MV-4-11 (cell line): ENCODE measurements around the gene CBL.
"Not testable (repeated sequence)": the region's sequence is repeated elsewhere in the genome, so short reads cannot be mapped to it uniquely, and the experiment has no call there.

Experiments
- DNase-seq: peaks from one replicate; lab custom pipeline; 2025; lab: John Stamatoyannopoulos, UW

The CBL gene

DNA sequence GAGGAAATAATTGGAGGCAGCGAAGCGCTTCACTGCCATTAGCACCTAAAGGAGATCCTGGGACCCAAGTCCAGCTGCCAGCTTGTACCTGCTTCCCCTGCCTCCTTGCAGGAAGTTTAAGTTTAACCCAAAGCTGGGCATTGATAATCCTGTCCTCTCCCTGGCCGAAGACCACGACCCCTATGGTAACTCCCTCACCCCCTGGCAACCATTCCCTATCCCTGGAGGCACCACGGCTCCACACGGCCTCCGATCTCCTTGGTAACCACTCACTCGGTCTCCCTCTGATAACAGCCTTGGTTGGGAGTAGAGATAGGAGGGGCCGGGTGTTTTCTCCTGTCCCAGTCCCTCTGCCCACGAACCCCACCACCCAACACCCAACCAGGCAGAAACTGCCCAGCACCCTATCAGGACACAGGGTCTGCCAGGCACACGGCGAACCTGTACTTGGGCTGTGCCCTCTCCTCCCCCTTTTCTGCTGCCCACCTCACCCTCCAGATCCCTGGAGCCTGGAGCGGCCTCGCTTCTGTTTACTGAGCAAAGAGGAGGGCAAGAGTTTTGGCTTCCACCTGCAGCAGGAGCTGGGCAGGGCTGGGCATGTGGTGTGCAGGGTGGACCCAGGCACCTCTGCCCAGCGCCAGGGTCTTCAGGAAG, 20.0 kb upstream of the CBL start:
- DNase-seq, result no peak

DNA sequence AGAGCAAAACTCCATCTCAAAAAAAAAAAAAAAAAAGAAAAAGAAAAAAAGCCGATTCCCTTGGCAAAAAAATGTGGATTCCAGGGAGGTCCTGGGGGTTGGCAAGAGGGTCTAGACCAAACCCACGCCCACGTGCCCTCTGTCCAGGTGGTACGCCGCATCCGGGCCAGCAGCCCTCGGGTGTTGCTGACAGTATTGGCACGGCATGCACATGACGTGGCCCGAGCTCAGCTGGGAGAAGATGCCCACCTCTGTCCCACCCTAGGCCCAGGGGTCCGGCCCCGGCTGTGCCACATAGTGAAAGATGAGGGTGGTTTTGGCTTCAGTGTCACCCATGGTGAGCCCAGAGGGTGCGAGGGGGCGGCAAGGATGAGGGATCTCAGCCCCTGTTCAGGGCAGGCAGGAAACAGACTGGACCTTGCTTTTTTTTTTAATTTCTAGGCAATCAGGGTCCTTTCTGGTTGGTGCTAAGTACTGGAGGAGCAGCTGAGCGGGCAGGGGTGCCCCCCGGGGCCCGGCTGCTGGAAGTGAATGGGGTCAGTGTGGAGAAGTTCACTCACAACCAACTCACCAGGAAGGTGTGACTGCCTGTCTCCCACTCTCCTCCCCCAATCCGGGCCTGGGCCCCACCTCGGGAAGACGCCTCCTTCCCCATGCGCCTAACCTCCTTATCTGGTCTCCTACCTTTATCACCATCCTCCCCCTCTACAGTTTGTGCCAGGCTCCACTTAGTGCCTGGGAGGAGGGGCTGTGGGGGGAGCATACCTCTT, 18.8 kb upstream of the CBL start:
- no peak for DNase-seq

DNA sequence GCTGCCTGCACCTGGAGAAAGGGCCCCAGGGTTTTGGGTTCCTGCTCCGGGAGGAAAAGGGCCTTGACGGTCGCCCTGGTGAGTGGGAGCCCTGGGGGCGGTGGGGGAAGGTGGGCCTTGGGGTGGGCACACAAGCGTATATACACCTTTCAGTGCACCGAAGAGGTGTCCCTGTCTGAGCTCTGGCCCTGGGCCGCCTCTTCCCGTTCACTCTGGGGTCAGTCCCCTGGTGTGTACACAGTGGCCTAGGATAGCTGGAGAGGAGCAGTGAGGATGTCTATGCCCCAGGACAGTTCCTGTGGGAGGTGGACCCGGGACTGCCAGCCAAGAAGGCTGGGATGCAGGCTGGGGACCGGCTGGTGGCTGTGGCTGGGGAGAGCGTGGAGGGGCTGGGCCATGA, 18.1 kb upstream of the CBL start:
- DNase-seq, result no peak

DNA sequence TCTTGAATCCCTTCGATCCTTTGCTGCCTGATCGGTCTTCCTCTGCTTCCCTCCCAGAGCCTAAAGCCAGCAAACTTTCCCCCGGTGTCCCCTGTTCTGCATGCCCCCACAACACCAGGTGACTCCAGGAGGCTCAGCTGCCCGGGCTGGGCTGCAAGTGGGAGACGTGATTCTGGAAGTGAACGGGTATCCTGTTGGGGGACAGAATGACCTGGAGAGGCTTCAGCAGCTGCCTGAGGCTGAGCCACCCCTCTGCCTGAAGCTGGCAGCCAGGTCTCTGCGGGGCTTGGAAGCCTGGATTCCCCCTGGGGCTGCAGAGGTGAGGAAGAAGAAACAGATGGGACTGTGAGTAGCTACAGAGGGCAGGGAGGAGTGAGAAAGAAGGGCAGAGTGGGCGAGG, 17.3 kb upstream of the CBL start:
- DNase-seq, result no peak

DNA sequence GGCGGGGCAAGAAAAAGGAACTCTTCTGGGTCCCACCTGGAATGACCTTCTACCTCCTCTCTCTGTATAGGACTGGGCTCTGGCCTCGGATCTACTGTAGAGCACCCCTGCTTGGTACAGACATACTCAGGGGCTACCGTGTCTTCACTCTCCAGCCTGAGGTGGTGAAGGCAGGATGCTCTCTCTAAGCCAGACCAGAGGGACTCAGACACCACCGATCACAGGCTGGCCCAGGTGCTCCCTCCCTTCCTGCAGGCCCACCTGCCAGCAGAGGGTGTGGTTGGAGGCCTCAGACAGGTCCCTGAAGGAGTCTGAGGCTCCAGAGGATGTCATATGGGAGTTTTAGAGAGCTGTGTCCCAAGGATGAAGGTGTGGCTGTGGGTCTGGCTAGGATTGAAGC, 16.7 kb upstream of the CBL start:
- no peak for DNase-seq

DNA sequence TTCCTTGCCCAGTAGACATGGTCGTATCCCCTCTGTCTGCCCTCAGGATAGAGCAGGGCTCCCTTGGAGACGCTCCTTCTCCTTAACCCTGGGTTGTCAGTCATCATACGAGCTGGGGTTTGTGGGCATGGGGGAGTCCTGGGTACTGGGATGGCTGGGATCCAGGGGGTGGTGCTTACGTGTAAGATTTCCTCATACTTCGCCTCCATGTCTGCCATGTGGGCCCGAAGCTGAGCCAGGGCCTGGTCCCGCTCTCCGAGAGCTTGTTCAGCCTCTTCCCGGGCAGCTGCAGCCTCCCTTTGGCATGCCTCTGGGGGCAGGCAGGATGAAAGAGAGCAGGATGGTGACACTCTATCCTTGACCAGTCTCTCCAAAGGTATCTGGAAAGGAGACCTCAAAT, 15.6 kb upstream of the CBL start:
- no peak for DNase-seq

DNA sequence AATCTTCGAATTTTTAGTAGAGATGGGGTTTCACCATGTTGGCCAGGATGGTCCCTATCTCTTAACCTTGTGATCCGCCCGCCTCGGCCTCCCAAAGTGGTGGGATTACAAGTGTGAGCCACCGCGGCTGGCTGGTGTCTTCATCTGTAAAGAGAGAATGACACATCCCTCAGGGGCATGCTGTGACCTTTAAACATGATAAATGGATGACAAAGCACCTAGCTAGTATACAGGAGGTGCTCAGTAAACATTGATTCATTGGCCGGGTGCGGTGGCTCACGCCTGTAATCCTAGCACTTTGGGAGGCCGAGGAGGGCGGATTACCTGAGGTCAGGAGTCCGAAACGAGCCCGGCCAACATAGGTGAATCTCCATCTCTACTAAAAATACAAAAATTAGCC, 14.9 kb upstream of the CBL start:
- DNase-seq, result not testable (repeated sequence)

DNA sequence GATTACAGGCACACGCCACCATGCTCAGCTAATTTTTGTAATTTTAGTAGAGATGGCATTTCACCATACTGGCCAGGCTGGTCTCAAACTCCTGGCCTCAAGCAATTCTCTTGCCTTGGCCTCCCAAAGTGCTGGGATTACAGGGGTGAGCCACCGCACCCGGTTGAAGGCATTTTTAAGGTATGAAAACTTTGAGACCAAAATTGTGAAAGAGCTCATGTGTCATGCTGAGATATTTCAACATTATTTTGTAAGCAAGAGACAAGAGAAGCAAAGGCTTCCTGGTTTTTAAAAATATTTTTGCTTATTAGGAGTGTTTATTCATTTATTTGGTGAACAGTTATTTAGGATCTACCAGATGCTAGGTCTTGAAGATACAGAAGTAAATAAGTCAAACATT, 14.0 kb upstream of the CBL start:
- peak; percentile 51 for DNase-seq

DNA sequence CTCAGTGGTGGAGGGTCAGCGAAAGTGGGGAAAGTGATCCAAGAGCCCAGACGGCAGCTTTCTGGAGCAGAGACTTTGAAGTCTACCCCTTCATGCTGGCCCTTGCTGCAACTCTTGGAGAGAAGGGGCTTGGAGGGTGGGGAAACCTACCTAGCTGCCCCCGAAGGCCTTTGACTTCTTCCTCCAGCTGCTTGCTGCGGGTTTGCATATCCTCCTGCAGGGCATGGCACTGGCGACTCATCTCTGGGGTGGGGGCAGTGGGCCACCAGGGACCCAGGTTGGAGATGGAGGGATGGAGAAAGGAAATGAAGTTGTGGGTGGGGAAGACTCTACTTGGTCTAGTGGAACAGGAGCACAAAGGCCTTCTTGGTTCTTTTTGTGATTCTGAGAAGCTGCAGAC, 13.1 kb upstream of the CBL start:
- DNase-seq, result no peak

DNA sequence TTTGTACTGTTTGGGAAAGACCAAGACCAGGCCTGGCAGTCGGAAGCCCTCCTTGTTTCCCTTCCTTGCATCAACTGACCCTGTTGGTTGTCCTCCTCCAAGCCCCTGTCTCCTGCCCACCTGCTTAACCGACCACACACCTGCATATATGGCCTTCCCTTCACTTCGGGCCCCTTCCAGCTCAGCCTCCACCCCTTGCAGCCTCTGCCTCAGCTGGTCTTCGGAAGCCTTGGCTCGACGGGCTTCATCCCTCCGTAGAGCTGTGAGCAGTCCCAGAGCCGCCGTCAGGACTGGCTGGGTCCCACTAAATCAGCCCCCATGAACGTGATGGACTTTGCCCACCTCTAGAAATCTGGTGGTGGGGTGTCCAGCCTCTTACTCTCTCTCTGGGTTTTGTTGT, 12.5 kb upstream of the CBL start:
- no peak for DNase-seq

DNA sequence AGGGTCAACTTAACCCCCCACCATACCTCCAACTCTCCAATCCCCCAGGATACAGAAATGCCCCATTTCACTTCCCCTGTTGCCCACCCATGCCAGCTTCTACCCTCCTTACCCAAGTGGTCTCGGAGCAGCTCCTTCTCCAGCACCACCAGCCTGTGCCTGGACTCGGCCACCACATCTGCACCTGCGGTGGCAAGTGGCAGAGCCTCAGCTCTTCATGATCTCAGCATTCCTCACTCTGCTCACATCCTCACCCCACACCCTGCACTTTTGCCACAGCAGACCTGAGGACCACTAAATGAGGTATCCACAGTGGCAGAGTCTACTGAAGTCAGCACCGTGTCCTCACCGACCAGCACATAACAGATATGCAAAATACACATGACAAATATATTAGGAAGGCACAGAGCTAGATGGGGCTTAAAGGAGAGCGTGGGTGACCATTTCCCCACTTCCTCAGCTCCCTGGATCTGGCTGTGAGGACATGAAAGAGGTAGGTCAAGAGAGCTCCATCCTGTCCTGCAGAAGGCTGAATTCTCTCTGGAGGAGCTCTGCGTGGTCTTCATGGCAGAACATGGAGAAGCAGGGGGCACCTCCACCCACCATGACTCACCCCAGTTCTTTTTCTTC, 11.2 kb upstream of the CBL start:
- DNase-seq, result no peak

DNA sequence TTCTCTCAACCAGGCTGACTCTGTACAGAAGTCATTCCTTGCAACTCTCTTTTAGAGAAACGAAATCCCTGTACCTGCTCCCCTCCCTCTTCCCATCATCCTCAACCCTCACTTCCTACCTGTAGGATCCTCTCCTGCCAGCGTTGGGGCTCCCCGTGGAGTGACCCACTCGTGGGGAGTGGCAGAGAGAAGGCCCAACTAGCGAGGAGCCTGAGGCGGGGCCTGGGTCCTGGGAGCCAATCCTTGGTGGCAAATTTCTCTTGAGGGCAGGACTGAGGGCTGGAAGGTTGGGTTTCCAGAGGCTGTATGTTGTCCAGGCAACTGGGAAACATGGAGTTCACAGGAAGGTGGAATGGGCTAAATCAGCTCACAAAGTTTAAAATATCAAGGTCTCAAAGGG, 10.5 kb upstream of the CBL start:
- no peak for DNase-seq

DNA sequence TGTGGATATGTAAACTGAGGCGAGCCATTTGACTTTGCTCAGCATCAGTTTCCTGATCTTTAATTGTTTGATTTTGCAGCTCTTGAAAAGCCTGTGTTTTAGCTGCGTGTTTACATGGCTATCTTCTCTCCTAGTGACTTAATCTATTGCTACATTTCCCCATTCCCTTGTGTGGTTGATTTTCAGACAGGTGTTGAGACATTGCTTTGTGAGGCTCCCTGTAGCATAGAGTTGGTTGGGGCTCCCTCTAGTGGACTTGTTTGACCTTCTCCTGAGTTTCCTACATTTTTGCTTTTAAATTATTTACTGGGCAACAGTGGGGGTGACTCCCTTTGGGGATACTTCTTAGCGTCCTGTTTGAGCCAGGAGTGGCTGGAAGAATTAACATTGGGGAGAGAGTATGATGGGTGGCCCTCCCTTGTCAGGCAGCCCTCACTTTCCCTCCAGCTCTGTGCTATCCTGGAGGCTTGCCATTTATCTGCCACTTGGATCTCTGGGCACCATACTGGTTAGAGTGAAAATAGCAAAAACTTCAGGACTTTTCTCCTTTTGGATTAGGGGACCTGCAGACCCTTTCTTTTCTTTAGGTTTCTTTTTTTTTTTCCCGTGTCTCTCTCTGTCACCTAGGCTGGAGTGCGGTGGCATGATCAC, 9.2 kb upstream of the CBL start:
- peak; percentile 88 for DNase-seq

DNA sequence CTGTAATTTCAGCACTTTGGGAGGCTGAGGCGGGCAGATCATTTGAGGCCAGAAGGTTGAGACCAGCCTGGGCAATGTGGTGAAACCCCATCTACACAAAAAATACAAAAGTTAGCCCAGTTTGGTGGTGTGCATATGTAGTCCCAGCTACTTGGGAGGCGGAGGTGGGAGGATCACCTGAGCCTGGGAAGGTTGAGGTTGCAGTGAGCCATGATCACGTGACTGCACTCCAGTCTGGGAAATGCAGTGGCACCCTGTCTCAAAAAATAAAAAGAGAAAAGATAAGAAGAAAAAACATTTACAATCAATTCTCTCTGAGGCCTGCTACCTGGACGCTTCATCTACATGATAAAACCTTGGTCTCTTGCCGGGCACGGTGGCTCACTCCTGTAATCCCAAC, 7.2 kb upstream of the CBL start:
- no peak for DNase-seq

DNA sequence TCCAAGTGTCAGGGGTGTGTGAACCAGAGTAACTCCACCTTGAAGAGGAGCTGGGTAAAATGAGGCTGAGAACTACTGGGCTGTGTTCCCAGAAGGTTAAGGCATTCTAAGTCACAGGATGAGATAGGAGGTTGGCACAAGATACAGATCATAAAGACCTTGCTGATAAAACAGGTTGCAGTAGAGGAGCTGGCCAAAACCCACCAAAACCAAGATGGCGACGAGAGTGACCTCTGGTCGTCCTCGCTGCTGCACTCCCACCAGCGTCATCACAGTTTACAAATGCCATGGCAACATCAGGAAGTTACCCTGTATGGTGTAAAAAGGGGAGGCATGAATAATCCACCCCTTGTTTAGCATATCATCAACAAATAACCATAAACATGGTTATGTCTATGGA, 4.9 kb upstream of the CBL start:
- not testable (repeated sequence) for DNase-seq

DNA sequence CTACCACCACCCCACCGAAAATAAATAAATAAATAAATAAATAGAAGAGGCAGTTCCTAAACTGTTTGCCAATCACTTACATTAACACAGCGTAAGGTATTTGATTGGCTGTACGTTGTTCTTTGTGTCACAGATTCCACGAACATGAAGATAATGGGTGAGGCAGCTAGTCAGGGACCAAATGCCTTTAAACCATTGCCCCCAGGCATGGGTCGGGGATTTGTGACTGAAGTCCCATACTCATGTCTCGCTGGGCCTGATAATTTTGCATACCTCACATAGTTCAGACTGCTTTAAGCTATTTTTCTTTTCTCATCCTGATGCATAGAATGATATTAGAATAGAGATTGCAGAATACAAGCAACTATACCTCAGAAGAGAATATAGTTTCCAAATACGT, 3.6 kb upstream of the CBL start:
- DNase-seq, result no peak

DNA sequence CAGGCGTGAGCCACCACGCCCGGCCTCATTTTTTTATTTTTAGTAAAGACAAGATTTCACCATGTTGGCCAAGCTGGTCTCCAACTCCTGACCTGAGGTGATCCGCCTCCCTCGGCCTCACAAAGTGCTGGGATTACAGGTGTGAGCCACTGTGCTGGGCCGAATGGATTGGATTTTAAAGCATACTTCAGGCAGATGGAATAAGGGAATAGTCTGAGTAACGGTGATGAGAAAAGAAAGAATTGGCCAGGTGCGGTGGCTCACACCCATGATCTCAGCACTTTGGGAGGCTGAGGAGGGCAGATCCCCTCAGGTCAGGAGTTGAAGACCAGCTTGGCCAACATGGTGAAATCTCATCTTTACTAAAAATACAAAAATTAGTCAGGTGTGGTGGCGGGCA, 2.1 kb upstream of the CBL start:
- no peak for DNase-seq

DNA sequence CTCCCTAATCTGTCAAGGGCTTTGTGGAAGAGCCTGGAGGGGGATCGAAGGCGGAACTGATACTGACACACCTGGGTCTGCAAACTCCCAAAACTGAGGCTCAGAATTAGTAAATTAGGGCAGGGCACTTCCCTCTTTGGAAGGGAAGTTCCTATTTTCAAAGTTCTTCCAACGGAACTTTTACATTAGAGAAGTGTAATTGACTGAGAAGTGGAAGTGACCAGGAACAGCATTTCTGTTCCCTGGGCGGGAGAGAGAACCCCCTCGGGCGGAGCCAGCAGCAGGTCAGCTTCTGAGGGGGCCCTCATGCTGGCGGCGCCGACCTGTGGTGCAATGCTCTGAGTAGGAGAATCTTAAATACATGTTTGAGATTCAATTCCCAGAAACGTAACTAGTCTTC, 1.1 kb upstream of the CBL start:
- DNase-seq, result peak; percentile 92

DNA sequence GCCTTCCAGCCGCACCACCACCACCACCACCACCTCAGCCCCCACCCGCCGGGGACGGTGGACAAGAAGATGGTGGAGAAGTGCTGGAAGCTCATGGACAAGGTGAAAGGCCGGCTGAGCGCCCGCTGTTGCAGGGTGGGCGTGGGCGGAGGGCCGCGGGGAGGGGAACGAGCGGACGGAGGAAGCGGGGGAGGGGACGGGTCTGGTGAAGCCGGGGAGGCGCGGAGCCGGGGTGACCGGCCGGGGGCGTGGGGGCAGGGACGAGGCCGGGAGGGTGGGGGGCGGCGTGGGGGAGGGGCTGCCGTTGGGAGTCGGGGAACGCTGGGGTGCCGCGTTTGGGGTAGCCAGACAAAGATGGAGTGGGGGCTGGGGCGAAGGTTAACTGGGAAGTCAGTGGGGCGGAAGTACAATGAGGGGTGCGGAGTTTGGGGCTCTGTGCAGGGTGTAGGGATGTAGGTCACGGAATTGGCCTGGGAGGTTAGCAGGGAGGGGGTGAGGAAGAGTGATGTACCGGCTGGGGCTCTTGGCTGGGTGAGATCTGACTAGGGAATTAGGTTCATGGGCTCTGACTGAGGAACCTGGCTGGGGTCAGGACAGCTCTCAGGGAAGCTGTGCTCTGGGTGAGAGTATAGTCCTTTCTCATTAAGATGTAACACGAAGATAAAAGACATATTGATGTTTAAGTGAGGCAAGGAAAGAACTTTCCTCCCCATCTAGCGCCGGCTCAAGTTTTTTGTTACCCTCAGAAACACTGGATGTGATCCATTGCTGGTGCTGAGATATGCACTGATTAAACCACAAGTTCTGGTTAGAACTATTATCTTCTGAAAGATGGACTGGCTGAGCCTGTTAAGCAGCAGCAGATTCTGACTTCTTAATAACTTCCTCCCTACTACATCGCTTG, 624 bp downstream of the CBL start:
- DNase-seq, result peak; percentile 13

DNA sequence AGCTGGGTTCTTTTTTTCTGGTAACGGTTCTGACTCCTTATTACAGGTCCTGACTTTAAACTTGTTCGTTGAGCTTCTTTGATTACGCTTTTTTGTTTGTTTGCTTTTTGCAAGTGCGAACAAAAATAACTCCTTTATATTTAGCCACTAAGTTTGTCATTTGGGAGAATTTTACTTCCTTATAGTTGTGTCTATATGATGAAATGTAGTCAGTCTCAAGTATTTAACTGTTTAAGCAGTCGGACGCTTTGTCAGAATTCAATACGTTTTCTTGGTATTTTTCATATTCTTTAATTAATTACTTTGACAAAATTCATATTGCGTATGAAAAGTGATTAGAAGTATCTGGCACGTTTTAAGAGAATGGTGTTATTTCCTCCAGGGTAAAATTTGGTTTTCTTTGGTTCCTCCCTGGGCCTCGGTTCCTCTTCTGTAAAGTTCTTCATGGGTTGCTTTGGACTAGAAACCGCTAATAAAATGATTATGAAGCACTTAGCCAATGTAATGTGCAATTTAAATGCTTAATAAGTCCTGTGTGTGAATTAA, 1.3 kb downstream of the CBL start:
- peak; percentile 62 for DNase-seq

DNA sequence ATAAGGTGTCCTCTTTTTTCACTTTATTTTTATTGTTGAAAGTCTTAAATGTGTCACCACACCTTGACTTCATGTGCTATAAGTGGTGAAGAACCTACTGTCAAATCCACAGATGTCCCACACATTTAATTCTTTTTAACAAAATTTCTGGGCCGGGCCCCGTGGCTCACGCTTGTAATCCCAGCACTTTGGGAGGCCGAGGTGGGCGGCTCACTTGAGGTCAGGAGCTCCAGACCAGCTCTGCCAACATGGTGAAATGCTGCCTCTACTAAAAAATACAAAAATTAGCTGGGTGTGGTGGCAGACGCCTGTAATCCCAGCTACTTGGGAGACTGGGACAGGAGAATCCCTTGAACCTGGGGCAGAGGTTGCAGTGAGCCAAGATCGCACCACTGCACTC, 3.0 kb downstream of the CBL start:
- DNase-seq, result no peak

DNA sequence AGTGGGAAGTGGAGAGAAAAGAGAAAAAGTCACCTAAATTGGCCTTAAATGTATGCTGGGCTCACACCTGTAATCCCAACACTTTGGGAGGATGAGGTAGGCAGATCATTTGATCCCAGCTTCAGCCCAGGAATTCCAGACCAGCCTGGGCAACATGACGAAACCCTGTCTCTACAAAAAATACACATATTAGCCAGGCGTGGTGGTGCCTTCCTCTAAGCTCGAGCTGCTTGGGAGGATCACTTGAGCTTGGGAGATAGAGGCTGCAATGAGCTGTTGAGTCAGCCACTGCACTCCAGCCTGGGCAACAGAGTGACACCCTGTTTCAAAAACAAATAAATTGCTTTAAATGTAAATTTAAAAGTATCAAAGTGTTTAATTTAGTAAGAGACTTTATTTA, 3.9 kb downstream of the CBL start:
- no peak for DNase-seq
